Upper lobe of right lung (tissue), 1 donor: ENCODE measurements around the gene ZNF414. TPM values are rescaled to one million over a fixed set of nuclear protein-coding genes. Genes with fewer than 3 reads are reported as not detected.
A peak's percentile ranks its signal among the peaks of the same experiment; 100 is the strongest.

Source experiments
- ATAC-seq: fragments of 200-7000 bp; cut with Tn5 transposase; one replicate; pipeline ENCODE4 v1.9.1; 2020; ENCODE audit warnings: mild to moderate bottlenecking, moderate library complexity
- DNase-seq: peaks from one replicate; pipeline ENCODE4 v3.0.0-alpha.2; 2020
- H3K27ac ChIP-seq: fragments of 200-600 bp; one replicate; pipeline ENCODE4 v1.8.0; 2022
- H3K27me3 ChIP-seq: fragments of 200-600 bp; one replicate; pipeline ENCODE4 v1.8.0; 2022; ENCODE audit warnings: mild to moderate bottlenecking
- H3K36me3 ChIP-seq: fragments of 200-600 bp; one replicate; pipeline ENCODE4 v1.8.0; 2022
- H3K4me1 ChIP-seq: fragments of 200-600 bp; one replicate; pipeline ENCODE4 v1.8.0; 2022
- H3K4me3 ChIP-seq: fragments of 200-600 bp; one replicate; pipeline ENCODE4 v1.8.0; 2022; ENCODE audit warnings: mild to moderate bottlenecking
- H3K9me3 ChIP-seq: fragments of 200-600 bp; one replicate; pipeline ENCODE4 v1.8.0; 2022
- intact Hi-C: fragments of 100-400 bp; cut with DNase I; formaldehyde crosslinking; loops from one replicate; pipeline ENCODE4 v1.11.0; 2022
- total RNA-seq: library from RNA; stranded (reverse); fragmentation: NEBNext Ultra II Directional; extraction: Animal tissue kit (Norgen Biotek cat#: 25700); gene quantifications from one replicate; pipeline ENCODE4 v1.2.1, GENCODE V29; 2021
- TF ChIP-seq, protein P1 (sequence below): fragments of 200-600 bp; IDR thresholded peaks from one replicate; pipeline ENCODE4 v1.8.0; 2022; ENCODE audit warnings: antibody characterized with exemption
- donor health status: DM: no; HTN: yes; CAD: no; lungs with severe emphysema.

The ZNF414 gene
- total RNA-seq, 1 donor from 2014 or later: 23.4 TPM

DNA sequence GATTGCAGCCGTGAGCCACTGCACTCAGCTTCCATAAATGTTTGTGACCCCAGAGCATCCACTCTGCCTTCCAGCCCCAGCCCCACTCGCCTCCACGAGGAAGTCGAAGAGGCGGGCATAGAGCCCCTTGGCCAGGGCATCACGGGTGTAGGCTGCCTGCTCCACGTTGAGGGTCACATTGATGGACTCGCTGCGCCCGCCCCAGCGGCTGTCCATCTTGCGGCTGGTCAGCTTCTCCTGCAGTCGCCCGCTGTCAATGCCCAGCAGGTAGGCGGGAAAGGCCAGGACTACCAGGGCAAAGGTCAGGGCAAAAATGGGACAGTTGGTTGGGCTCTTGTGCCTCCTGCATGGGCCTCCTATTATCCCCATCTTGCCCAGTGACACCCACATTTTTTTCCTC, 36.1 kb upstream of the ZNF414 start:
- peaks cover 26% of the 10 kb centered on the region for H3K36me3 ChIP-seq
- DNase-seq (no peak), ATAC-seq (no peak)
- no peak overlapping the region for H3K4me3 ChIP-seq
- no peaks in the 10 kb centered on the region for H3K9me3 ChIP-seq
- intact Hi-C loops: no loop called here
- no peaks in the 10 kb centered on the region for H3K27me3 ChIP-seq
- no peak overlapping the region for H3K27ac ChIP-seq
- H3K4me1 ChIP-seq: no peaks in the 10 kb centered on the region
- TF ChIP-seq, protein P1, sequence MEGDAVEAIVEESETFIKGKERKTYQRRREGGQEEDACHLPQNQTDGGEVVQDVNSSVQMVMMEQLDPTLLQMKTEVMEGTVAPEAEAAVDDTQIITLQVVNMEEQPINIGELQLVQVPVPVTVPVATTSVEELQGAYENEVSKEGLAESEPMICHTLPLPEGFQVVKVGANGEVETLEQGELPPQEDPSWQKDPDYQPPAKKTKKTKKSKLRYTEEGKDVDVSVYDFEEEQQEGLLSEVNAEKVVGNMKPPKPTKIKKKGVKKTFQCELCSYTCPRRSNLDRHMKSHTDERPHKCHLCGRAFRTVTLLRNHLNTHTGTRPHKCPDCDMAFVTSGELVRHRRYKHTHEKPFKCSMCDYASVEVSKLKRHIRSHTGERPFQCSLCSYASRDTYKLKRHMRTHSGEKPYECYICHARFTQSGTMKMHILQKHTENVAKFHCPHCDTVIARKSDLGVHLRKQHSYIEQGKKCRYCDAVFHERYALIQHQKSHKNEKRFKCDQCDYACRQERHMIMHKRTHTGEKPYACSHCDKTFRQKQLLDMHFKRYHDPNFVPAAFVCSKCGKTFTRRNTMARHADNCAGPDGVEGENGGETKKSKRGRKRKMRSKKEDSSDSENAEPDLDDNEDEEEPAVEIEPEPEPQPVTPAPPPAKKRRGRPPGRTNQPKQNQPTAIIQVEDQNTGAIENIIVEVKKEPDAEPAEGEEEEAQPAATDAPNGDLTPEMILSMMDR: no peak

DNA sequence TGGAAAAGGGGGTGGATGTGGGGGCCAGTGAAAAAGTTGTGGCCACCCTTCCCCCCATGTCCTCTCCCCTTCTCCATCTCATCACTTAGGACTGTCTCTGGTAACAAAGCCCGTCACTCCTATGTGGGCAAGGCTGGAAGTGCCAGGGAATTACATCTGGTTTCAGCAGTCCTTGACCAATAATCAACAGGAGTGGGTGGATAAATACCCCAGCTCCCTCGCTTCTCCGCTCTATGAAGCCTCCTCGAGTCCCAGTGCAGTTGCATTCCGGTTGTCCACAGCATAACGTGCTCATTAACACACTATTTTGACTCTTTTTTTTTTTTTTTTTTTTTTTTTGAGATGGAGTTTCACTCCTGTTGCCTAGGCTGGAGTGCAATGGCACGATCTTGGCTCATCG, 31.8 kb upstream of the ZNF414 start:
- Histone ChIP-seq H3K9me3 (no peaks in the 10 kb centered on the region), H3K36me3 (peaks cover 14% of the 10 kb centered on the region), H3K4me3 (no peak overlapping the region), H3K27ac (no peak overlapping the region), H3K4me1 (no peaks in the 10 kb centered on the region), H3K27me3 (no peaks in the 10 kb centered on the region)
- ATAC-seq (no peak), DNase-seq (no peak)
- intact Hi-C loops: no loop called here
- TF ChIP-seq, protein P1: no peak

DNA sequence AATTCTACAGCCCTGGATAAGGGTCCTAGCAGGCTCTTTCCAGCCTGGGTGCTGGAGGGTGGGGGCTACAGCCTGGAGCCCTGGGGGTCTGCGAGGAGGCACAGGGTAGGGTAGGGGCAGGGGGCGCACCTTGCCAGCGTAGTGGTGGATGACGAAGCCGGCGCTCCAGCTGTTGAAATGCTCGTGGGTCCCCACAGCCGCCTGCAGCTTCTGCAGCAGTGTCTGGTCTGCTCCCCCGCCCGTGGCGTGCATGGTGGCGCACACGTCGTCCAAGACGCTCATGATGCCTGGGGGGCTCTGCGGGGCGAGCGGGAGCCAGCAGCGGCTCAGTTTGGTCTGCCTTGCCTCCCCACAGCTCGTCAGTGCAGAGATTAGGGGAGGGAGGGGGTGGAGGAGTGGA, 30.2 kb upstream of the ZNF414 start:
- DNase-seq (no peak), ATAC-seq (no peak)
- intact Hi-C loops: no loop called here
- H3K4me3 ChIP-seq: no peak overlapping the region
- H3K27me3 ChIP-seq: no peaks in the 10 kb centered on the region
- peaks cover 14% of the 10 kb centered on the region for H3K36me3 ChIP-seq
- H3K4me1 ChIP-seq: no peaks in the 10 kb centered on the region
- TF ChIP-seq, protein P1: no peak
- H3K27ac ChIP-seq: no peak overlapping the region
- H3K9me3 ChIP-seq: no peaks in the 10 kb centered on the region

DNA sequence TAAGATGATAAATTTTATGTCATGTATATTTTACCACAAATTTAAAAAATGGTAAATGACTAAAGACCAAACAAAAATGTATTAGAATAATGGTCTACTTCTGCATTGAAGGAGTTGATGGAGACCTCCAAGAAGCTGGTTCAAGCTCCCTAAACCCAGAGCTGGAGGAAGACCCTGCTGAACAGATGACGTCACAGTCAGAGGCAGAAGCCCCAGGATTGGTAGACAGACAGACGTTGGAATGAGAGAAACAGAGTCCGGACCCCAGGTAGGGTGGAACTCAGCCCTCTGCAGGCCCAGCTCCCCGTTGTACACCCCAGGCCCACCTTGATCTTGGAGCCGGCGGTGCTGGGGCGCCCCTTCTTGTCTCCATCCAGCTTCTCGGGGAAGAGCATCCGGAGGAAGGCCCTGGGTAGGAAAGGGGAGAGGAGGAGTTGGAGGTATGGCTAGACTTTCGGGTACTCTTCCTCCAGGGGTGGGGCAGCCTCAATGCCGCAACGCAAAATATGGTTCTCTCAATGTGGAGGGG, 25.7 kb upstream of the ZNF414 start:
- Histone ChIP-seq H3K9me3 (no peaks in the 10 kb centered on the region), H3K4me3 (no peak overlapping the region), H3K4me1 (no peaks in the 10 kb centered on the region), H3K27me3 (no peaks in the 10 kb centered on the region), H3K36me3 (peaks cover 5% of the 10 kb centered on the region), H3K27ac (no peak overlapping the region)
- DNase-seq (no peak), ATAC-seq (no peak)
- TF ChIP-seq, protein P1: no peak
- intact Hi-C loops: no loop called here

DNA sequence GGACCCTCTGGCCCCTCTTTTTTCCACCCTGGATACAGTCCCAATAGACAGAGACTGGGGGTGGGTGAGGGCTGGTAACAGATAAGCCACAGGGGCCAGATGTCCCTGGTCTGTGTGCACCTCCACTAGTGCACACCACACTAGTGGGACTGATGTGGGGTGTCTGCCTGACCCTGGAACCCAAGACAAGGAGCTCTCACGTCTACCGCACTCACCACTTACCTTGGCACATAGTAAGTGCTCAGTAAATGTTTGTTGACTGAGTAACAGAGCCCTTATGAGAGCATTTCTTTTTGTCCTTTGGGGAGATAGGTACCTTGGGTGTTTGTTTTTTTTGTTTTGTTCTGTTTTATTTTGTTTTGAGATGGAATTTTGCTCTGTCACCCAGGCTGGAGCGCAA, 23.1 kb upstream of the ZNF414 start:
- Histone ChIP-seq H3K9me3 (no peaks in the 10 kb centered on the region), H3K4me1 (no peaks in the 10 kb centered on the region), H3K4me3 (no peak overlapping the region), H3K27ac (no peak overlapping the region), H3K27me3 (no peaks in the 10 kb centered on the region), H3K36me3 (peaks cover 5% of the 10 kb centered on the region)
- TF ChIP-seq, protein P1: no peak
- ATAC-seq (peak; percentile 6), DNase-seq (no peak)
- intact Hi-C loops: no loop called here

DNA sequence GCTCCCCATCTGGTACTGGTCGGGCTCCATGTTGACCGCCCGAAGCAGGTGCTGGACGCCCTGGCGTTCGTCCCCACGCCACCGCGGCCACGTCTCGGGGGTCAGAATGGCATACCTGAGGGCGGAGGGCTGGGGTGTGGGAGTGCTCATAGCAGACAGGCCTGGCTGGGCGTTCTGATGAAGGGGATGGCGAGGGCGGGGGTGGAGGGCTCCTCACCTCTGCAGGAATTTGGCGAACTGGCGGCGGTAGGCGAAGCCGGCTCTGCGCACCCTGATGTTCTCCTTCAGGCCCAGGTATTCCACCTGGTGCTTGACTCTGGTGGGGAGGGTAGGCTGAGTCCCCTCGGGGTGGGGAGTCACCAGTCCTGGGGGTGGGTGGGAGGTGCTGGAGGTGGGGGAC, 22.3 kb upstream of the ZNF414 start:
- no peaks in the 10 kb centered on the region for H3K27me3 ChIP-seq
- no peak overlapping the region for H3K4me3 ChIP-seq
- no peaks in the 10 kb centered on the region for H3K4me1 ChIP-seq
- DNase-seq (no peak), ATAC-seq (peak; percentile 7)
- TF ChIP-seq, protein P1: no peak
- intact Hi-C loops: no loop called here
- H3K36me3 ChIP-seq: peaks cover 5% of the 10 kb centered on the region
- H3K9me3 ChIP-seq: no peaks in the 10 kb centered on the region
- no peak overlapping the region for H3K27ac ChIP-seq
